ENCODE measurements around the gene GBP2.
"Not testable (repeated sequence)": the region's sequence is repeated elsewhere in the genome, so short reads cannot be mapped to it uniquely, and the experiment has no call there.

The GBP2 gene

DNA sequence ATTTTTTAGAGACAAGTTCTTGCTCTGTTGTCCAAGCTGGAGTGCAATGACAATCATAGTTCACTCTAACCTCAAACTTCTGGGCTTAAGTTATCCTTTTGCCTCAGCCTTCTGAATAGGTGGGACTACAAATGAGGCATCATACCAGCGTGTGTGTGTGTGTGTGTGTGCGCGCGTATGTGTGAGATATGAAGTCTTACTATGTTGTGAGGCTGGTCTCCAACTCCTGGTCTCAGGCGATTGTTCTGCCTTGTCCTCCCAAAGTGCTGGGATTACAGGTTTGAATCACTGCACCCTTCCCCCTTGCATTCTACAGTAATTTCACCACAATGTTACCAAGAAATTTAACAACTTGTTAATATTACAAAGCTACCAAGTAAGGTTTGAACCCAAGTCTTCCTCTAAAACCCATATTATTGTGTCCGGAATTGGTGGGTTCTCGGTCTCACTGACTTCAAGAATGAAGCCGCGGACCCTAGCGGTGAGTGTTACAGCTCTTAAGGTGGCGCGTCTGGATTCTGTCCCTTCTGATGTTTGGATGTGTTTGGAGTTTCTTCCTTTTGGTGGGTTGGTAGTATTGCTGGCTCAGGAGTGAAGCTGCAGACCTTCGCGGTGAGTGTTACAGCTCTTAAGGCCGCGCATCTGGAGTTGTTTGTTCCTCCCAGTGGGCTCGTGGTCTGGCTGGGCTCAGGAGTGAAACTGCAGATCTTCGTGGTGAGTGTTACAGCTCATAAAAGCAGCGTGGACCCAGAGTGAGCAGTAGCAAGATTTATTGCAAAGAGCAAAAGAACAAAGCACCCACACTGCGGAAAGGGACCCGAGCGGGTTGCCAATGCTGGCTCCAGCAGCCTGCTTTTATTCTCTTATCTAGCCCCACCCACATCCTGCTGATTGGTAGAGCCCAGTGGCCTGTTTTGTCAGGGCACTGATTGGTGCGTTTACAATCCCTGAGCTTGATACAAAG is 970 bp upstream of the GBP2 start:
- peak; percentile 71 for DNase-seq (ENCODE audit: low read depth)

DNA sequence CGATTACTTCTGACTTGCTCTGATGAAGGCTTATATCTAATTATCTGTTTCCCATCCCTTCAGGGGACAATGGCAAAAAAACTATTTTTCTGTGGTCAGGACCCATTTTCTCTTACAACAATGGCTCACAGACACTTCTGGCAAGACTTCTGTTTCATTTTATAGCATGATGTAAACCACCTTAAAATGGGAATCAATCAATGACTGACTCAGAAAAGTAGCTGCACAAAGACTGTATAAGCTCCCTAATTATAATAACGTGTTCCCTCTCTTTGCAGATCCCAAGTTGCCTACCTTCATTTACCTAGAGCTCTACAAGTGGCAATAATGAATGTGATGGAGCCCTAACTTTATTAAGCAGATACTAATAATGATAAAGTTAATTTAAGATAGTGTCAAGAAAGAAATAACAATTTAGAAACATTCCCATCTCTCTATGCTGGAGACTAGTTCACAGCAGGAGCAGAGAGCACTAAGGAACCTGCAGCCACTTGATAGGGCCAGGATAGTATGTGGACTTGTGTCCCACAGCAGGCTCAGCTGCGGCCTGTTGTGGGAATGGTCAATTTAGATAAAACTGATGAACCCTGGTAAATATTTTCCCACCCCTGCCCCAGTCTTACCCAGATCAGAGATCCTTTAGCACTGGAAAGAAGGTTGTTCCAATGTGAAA is 538 bp downstream of the GBP2 start:
- DNase-seq (ENCODE audit: low read depth): no peak

DNA sequence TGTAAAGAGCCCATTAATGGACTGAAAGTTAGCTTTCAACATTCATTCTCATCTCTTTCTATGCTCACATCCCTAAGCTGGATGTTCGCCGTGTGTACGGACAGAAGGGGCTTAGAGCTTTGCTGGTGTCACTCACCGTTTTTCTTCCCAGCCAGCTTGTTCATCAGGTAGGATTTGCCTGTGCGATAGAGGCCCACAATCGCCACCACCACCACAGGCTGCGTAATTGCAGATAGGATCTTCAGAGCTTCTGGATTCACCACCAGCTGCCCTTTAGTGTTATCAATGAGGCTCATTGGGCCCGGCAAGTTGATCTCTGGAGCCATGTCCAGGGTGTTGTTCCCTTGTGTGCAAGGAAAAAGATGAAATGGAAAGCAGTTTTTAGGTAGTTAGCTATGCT is 4.3 kb downstream of the GBP2 start:
- no peak for DNase-seq (ENCODE audit: low read depth)

DNA sequence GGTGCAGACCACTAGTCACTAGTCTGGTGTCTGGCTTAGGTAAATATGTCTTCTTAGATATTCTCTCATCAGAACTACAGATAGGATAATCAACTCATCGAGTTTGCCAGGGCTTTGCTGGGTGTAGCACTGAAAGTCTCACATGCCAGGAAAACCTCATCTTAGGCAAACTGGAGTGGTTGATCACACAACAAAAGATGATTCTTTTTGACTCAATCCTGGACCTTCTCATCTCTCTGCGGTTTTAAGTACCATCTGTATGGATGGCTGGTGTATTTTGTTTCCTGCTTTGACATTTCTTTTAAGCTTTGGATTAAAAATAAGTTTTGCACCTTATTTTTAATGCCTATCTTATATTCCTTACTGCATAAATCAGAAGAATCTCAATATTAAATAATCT is 11.3 kb downstream of the GBP2 start:
- no peak for DNase-seq (ENCODE audit: low read depth)

- no peak for DNase-seq (ENCODE audit: low read depth)
Observed at GRCh38 chr1:89112871-89113613, 12.9 kb downstream of the GBP2 start.

GRCh38 chr1:89104687-89105086 is 21.2 kb downstream of the GBP2 start:
- no peak for DNase-seq (ENCODE audit: low read depth)

DNA sequence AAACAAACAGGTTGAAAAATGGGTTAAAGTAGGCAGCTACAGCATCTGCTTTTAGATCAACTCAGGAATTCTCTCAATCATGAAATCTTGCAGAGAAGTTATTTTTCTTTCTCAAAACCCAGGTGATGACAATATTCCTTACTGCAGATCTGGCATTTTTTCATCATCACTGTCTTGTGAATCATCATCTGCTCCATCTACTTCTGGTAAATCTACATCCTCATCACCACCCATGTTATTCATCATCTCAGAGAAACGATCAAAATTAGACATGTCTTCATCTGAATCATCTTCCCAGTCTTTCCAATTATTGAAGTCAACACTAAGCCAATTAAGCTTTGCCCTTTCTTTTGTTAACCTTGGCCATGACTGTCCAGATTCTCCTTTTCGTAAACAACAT is 21.8 kb downstream of the GBP2 start:
- no peak for DNase-seq (ENCODE audit: low read depth)

GRCh38 chr1:89102021-89102420 is 23.9 kb downstream of the GBP2 start:
- DNase-seq (ENCODE audit: low read depth): no peak

DNA sequence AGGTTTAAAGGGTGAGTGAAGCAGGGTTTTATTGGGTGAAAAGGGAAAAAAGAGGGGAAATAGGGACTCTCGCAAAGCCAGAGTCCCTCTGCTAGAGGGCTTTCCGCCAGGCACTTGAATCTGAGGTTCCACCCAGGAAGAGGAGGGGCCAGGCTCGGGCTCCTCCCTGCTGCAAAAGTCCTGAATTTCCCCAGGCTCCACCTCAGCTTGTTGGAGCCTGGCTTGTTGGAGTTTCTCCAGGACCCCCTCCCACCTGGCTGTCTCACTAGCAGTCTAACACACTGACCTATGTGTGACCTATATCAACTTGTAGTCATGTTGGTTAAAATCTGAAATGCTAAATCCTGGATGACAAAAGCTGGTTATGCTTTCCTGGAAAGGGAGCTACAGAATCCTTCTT is 25.5 kb downstream of the GBP2 start:
- DNase-seq (ENCODE audit: low read depth): no peak

DNA sequence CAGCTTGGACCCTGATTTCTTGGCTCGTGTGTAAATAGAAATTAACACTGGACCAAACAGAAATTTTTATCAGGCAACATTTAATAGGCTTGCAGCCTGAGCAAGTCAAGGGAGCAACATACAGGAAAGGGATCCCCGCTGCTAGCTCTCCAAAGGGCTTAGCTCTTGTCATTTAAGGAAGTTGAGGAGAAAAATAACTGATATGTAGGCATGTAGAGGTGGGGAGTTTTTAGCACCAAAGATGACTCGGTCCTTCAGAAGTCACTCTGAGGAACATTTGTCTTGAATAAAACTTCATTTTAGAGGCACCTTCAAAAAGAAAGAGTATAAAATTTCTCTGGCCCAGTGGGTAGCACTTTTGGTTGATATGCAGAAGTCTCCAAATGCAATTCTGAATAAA is 27.1 kb downstream of the GBP2 start:
- DNase-seq (ENCODE audit: low read depth): no peak

DNA sequence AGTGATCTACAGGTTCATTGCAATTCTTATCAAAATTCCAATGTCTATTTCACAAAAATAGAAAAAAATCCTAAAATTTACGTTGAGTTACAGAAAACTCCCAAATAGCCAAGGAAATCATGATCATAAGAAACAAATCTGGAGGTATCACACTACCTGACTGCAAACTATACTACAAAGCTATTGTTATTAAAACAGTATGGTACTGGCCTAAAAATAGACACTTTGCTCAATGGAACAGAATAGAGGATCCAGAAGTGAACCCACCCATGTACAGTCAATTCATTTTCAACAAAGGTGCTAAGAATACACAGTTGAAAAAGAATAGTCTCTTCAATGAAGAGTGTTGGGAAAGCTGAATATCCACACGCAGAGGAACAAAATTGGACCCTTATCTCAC is 30.2 kb downstream of the GBP2 start:
- no peak for DNase-seq (ENCODE audit: low read depth)

GRCh38 chr1:89089962-89090361 is 36.0 kb downstream of the GBP2 start:
- DNase-seq (ENCODE audit: low read depth): no peak

- DNase-seq (ENCODE audit: low read depth): no peak
Observed at GRCh38 chr1:89088572-89088971, 37.3 kb downstream of the GBP2 start.

DNA sequence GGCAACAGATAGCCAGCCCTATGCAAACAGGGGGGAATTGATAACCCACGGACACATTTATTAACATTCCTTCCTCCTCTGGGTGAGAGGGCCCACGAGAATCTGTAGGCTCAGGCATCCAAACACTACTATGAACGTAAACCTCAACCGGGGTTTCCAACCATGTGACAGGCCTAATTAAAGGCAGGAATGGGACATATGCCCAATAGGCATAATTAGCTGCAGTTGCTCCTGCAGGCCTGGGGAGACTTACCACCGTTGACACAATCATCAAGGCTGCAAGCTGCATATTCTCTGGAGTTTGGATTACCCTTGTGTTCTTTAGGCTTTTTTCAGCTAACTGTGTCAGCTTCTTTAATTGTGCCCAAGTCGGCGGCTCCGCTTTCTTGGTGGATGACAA is 38.7 kb downstream of the GBP2 start:
- DNase-seq (ENCODE audit: low read depth): no peak

DNA sequence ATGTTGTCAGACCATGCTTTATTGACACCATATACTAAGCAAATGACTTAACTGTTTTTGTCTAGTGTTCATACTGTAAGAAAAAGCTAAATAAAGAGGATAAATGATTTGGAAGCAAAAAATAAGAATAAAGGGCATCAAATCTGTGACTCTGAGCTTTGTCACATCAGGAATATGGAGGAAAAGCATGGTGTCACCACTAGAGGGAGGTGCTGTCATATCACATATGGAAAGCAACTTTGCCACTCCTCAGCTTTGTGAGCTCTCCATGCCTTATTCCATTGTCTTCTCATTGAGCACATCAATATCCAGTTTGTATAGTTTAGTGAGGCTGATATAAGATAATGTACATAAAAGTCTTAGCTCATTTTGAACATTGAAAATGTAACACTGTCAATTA is 40.1 kb downstream of the GBP2 start:
- DNase-seq (ENCODE audit: low read depth): no peak

DNA sequence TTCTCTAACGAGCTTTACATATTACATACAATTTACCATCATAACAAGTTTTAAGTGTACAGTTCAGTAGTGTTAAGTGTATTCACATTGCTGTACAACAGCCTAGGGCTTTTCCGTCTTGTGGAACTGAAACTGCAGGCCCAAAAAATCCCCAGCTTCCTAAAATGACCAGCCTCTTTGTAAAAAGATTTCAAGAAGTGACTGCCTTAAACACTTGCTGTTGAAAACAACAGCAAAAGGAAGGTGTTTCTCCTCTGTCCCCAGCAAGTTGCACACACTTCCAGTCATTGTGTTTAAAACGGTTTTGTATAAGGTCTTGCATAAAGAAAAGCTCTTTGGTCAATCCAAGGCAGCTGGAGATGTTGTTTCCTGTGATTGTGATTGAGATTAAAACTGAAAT is 44.9 kb downstream of the GBP2 start:
- DNase-seq (ENCODE audit: low read depth): no peak

GRCh38 chr1:89080068-89080467 is 45.8 kb downstream of the GBP2 start:
- DNase-seq (ENCODE audit: low read depth): not testable (repeated sequence)

DNA sequence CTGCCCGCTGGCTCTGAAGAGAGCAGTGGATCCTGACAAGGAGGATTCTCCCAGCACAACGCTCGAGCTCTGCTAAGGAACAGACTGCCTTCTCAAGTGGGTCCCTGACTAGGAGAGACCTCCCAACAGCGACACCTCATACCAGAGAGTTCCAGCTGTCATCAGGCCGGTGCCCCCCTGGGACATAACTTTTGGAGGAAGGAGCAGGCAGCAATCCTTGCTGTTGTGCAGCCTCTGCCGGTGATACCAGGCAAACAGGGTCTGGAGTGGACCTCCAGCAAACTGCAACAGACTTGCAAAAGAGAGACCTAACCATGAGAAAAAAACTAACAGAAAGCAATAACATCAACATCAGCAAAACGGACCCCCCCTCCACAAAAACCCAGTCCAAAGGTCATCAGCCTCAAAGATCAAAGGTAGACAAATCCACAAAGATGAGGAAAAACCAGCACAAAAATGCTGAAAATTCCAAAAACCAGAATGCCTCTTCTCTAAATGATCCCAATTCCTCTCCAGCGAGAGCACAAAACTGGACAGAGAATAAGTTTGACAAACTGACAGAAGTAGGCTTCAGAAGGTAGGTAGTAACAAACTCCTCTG is 53.3 kb downstream of the GBP2 start:
- not testable (repeated sequence) for DNase-seq (ENCODE audit: low read depth)

- DNase-seq (ENCODE audit: low read depth): no peak
Observed at GRCh38 chr1:89070509-89070908, 55.4 kb downstream of the GBP2 start.

GRCh38 chr1:89069951-89070350 is 56.0 kb downstream of the GBP2 start:
- DNase-seq (ENCODE audit: low read depth): no peak

GRCh38 chr1:89068291-89068690 is 57.6 kb downstream of the GBP2 start:
- no peak for DNase-seq (ENCODE audit: low read depth)

All from stimulated activated CD8-positive, alpha-beta memory T cell treated with anti-CD3 and anti-CD28 coated beads, Interleukin-12 subunit alpha, Interleukin-12 subunit beta, amount 100 ng/mL, for 1 hour (primary cell).